GM12872 (cell line): ENCODE results near the gene TTC7B.

Source experiments
- CTCF ChIP-seq: IDR thresholded peaks from 3 replicates; pipeline ENCODE4 v1.5.1; 2011; ENCODE audit warnings: low read depth, mild to moderate bottlenecking, low read length, moderate library complexity; ENCODE audit not compliant: insufficient read depth

The TTC7B gene

GRCh38 chr14:90697132-90697531 is 119.1 kb downstream of the TTC7B start:
- no peak for TF ChIP-seq CTCF

- no peak for TF ChIP-seq CTCF
These were observed 119.5 kb downstream of the TTC7B start for GRCh38 chr14:90696720-90697119.

- no peak for TF ChIP-seq CTCF
These were observed 120.1 kb downstream of the TTC7B start for GRCh38 chr14:90695997-90696660.

- no peak for TF ChIP-seq CTCF
These were observed 122.8 kb downstream of the TTC7B start for GRCh38 chr14:90693413-90693812.

GRCh38 chr14:90692826-90693225 is 123.4 kb downstream of the TTC7B start:
- TF ChIP-seq CTCF: no peak

- no peak for TF ChIP-seq CTCF
These were observed 124.2 kb downstream of the TTC7B start for GRCh38 chr14:90692061-90692460.

GRCh38 chr14:90691627-90692026 is 124.6 kb downstream of the TTC7B start:
- no peak for TF ChIP-seq CTCF
